ENCODE data around the gene CDK8. TPM values are rescaled to one million over a fixed set of nuclear protein-coding genes. Genes with fewer than 3 reads are reported as not detected.

CDK8 gene
- total RNA-seq, 2 experiments from 2014 or later = 15.9 to 18.0 TPM

GRCh38 chr13:26340807-26341206 lies 86.9 kb downstream of the CDK8 start:
- CTCF ChIA-PET = no interaction called here

GRCh38 chr13:26342898-26343297 lies 89.0 kb downstream of the CDK8 start:
- no peaks in the 10 kb centered on the region for H3K36me3 Mint-ChIP-seq
- CTCF ChIA-PET = no interaction called here
- no peak for DNase-seq
- H3K27me3 Mint-ChIP-seq = no peaks in the 10 kb centered on the region
- ATAC-seq = no peak
- no peak overlapping the region for H3K4me3 Mint-ChIP-seq
- H3K27ac Mint-ChIP-seq = no peak overlapping the region
- H3K4me1 Mint-ChIP-seq = no peaks in the 10 kb centered on the region
- H3K9me3 Mint-ChIP-seq (ENCODE audit: low read depth) = no peaks in the 10 kb centered on the region

More at GRCh38 chr13:26340807-26341206, 86.9 kb downstream of the CDK8 start:
- ATAC-seq (no peak), DNase-seq (no peak)
- Mint-ChIP-seq H3K4me3 (no peak overlapping the region), H3K27ac (no peak overlapping the region), H3K9me3 (ENCODE audit: low read depth) (no peaks in the 10 kb centered on the region), H3K27me3 (no peaks in the 10 kb centered on the region), H3K4me1 (no peaks in the 10 kb centered on the region), H3K36me3 (no peaks in the 10 kb centered on the region)

GRCh38 chr13:26343816-26344215 lies 89.9 kb downstream of the CDK8 start:
- ATAC-seq (no peak), DNase-seq (no peak)
- Mint-ChIP-seq H3K27me3 (no peaks in the 10 kb centered on the region), H3K36me3 (no peaks in the 10 kb centered on the region), H3K4me1 (no peaks in the 10 kb centered on the region), H3K27ac (no peak overlapping the region), H3K4me3 (no peak overlapping the region), H3K9me3 (ENCODE audit: low read depth) (no peaks in the 10 kb centered on the region)
- CTCF ChIA-PET = no interaction called here

GRCh38 chr13:26344980-26345379 lies 91.1 kb downstream of the CDK8 start:
- Mint-ChIP-seq H3K27ac (no peak overlapping the region), H3K27me3 (no peaks in the 10 kb centered on the region), H3K4me3 (no peak overlapping the region), H3K9me3 (ENCODE audit: low read depth) (no peaks in the 10 kb centered on the region), H3K4me1 (no peaks in the 10 kb centered on the region), H3K36me3 (no peaks in the 10 kb centered on the region)
- CTCF ChIA-PET = no interaction called here
- ATAC-seq = no peak
- no peak for DNase-seq

GRCh38 chr13:26348966-26349365 lies 95.0 kb downstream of the CDK8 start:
- ATAC-seq = no peak
- H3K4me1 Mint-ChIP-seq = no peaks in the 10 kb centered on the region
- H3K4me3 Mint-ChIP-seq = no peak overlapping the region
- no peaks in the 10 kb centered on the region for H3K27me3 Mint-ChIP-seq
- no peaks in the 10 kb centered on the region for H3K9me3 Mint-ChIP-seq (ENCODE audit: low read depth)
- H3K36me3 Mint-ChIP-seq = no peaks in the 10 kb centered on the region
- no peak for DNase-seq
- CTCF ChIA-PET = no interaction called here
- no peak overlapping the region for H3K27ac Mint-ChIP-seq

- Mint-ChIP-seq H3K27me3 (no peaks in the 10 kb centered on the region), H3K27ac (no peak overlapping the region), H3K4me3 (no peak overlapping the region), H3K9me3 (ENCODE audit: low read depth) (no peaks in the 10 kb centered on the region), H3K36me3 (peaks cover 15% of the 10 kb centered on the region), H3K4me1 (no peaks in the 10 kb centered on the region)
- no peak for ATAC-seq
- DNase-seq = no peak
- CTCF ChIA-PET = no interaction called here
Observed at GRCh38 chr13:26362261-26362660, 108.3 kb downstream of the CDK8 start.

- CTCF ChIA-PET = no interaction called here
- Mint-ChIP-seq H3K27ac (no peak overlapping the region), H3K9me3 (ENCODE audit: low read depth) (no peaks in the 10 kb centered on the region), H3K36me3 (peaks cover 3% of the 10 kb centered on the region), H3K4me1 (peaks cover 8% of the 10 kb centered on the region), H3K27me3 (no peaks in the 10 kb centered on the region), H3K4me3 (no peak overlapping the region)
- ATAC-seq = no peak
- DNase-seq = no peak
Observed at GRCh38 chr13:26370553-26370952, 116.6 kb downstream of the CDK8 start.

GRCh38 chr13:26372747-26373146 lies 118.8 kb downstream of the CDK8 start:
- H3K9me3 Mint-ChIP-seq (ENCODE audit: low read depth) = no peaks in the 10 kb centered on the region
- H3K4me1 Mint-ChIP-seq = peaks cover 8% of the 10 kb centered on the region
- no peak overlapping the region for H3K4me3 Mint-ChIP-seq
- CTCF ChIA-PET = no interaction called here
- DNase-seq = no peak
- no peak for ATAC-seq
- H3K27me3 Mint-ChIP-seq = no peaks in the 10 kb centered on the region
- H3K36me3 Mint-ChIP-seq = peaks cover 3% of the 10 kb centered on the region
- peak overlapping the region; percentile 4 for H3K27ac Mint-ChIP-seq

GRCh38 chr13:26376430-26376829 lies 122.5 kb downstream of the CDK8 start:
- DNase-seq = no peak
- no peaks in the 10 kb centered on the region for H3K36me3 Mint-ChIP-seq
- no peak overlapping the region for H3K27ac Mint-ChIP-seq
- no peaks in the 10 kb centered on the region for H3K9me3 Mint-ChIP-seq (ENCODE audit: low read depth)
- CTCF ChIA-PET = no interaction called here
- H3K4me3 Mint-ChIP-seq = no peak overlapping the region
- no peak for ATAC-seq
- H3K4me1 Mint-ChIP-seq = peaks cover 7% of the 10 kb centered on the region
- no peaks in the 10 kb centered on the region for H3K27me3 Mint-ChIP-seq

GRCh38 chr13:26377038-26377437 lies 123.1 kb downstream of the CDK8 start:
- Mint-ChIP-seq H3K4me3 (no peak overlapping the region), H3K4me1 (peaks cover 12% of the 10 kb centered on the region), H3K27me3 (no peaks in the 10 kb centered on the region), H3K9me3 (ENCODE audit: low read depth) (no peaks in the 10 kb centered on the region), H3K27ac (no peak overlapping the region), H3K36me3 (no peaks in the 10 kb centered on the region)
- DNase-seq = peak; percentile 42
- CTCF ChIA-PET = no interaction called here
- ATAC-seq = no peak

- Mint-ChIP-seq H3K9me3 (ENCODE audit: low read depth) (no peaks in the 10 kb centered on the region), H3K4me1 (peaks cover 7% of the 10 kb centered on the region), H3K27me3 (no peaks in the 10 kb centered on the region), H3K36me3 (no peaks in the 10 kb centered on the region), H3K4me3 (no peak overlapping the region), H3K27ac (no peak overlapping the region)
- no peak for ATAC-seq
- CTCF ChIA-PET = no interaction called here
- no peak for DNase-seq
Observed at GRCh38 chr13:26378116-26378515, 124.2 kb downstream of the CDK8 start.

GRCh38 chr13:26379831-26380230 lies 125.9 kb downstream of the CDK8 start:
- Mint-ChIP-seq H3K9me3 (ENCODE audit: low read depth) (no peaks in the 10 kb centered on the region), H3K27me3 (no peaks in the 10 kb centered on the region), H3K27ac (no peak overlapping the region), H3K36me3 (no peaks in the 10 kb centered on the region), H3K4me3 (no peak overlapping the region), H3K4me1 (peaks cover 7% of the 10 kb centered on the region)
- CTCF ChIA-PET = no interaction called here
- no peak for DNase-seq
- no peak for ATAC-seq

GRCh38 chr13:26380930-26381329 lies 127.0 kb downstream of the CDK8 start:
- Mint-ChIP-seq H3K27me3 (no peaks in the 10 kb centered on the region), H3K27ac (no peak overlapping the region), H3K9me3 (ENCODE audit: low read depth) (no peaks in the 10 kb centered on the region), H3K36me3 (peaks cover under 1% of the 10 kb centered on the region), H3K4me1 (peaks cover 7% of the 10 kb centered on the region), H3K4me3 (no peak overlapping the region)
- ATAC-seq (no peak), DNase-seq (no peak)
- CTCF ChIA-PET = no interaction called here

GRCh38 chr13:26382366-26382765 lies 128.4 kb downstream of the CDK8 start:
- Mint-ChIP-seq H3K4me1 (peaks cover 7% of the 10 kb centered on the region), H3K27me3 (no peaks in the 10 kb centered on the region), H3K4me3 (no peak overlapping the region), H3K36me3 (peaks cover 8% of the 10 kb centered on the region), H3K27ac (no peak overlapping the region), H3K9me3 (ENCODE audit: low read depth) (no peaks in the 10 kb centered on the region)
- CTCF ChIA-PET = no interaction called here
- DNase-seq (no peak), ATAC-seq (no peak)

- CTCF ChIA-PET = no interaction called here
- no peaks in the 10 kb centered on the region for H3K27me3 Mint-ChIP-seq
- H3K36me3 Mint-ChIP-seq = peaks cover 8% of the 10 kb centered on the region
- H3K4me3 Mint-ChIP-seq = no peak overlapping the region
- no peaks in the 10 kb centered on the region for H3K9me3 Mint-ChIP-seq (ENCODE audit: low read depth)
- H3K4me1 Mint-ChIP-seq = peaks cover 7% of the 10 kb centered on the region
- H3K27ac Mint-ChIP-seq = no peak overlapping the region
- no peak for ATAC-seq
- no peak for DNase-seq
Observed at GRCh38 chr13:26382835-26383234, 128.9 kb downstream of the CDK8 start.

Data from activated CD8-positive, alpha-beta memory T cell treated with anti-CD3 and anti-CD28 coated beads, Interleukin-2, amount 10 ng/mL, durations not matched to agents 7 days and 5 days (primary cell).